Body of pancreas (tissue), 4 donors: ENCODE measurements around the gene TGFB2.

ENCODE experiments used
- CTCF ChIP-seq, 7 experiments: fragments of 450-650 bp in 4 of 7; fragments of 200-600 bp in 3 of 7; sonication (generic) in 3 of 7; IDR thresholded peaks; one replicate each; pipeline ENCODE4 v1.5.1; 2016 to 2019; ENCODE audit warnings: antibody characterized with exemption in 7 of 7
- POLR2A ChIP-seq, 3 donors: fragments of 450-650 bp; IDR thresholded peaks; one replicate each; pipeline ENCODE4 v1.6.1; 2016; ENCODE audit warnings: antibody characterized with exemption in 3 of 3, mild to moderate bottlenecking in 2 of 3

- TF ChIP-seq CTCF (IDR thresholded peaks at IDR 0.05) (no peak), POLR2A (IDR thresholded peaks at IDR 0.05) (no peak)
Measured at GRCh38 chr1:218408942-218409341, 63.8 kb downstream of the TGFB2 start.
